Ascending aorta (tissue), 2 donors: ENCODE data around the gene RRAGD. TPM values are rescaled to one million over a fixed set of nuclear protein-coding genes. Genes with fewer than 3 reads are reported as not detected.

Source experiments
- DNase-seq, 2 donors: peaks; one replicate each; pipeline ENCODE4 v3.0.0-alpha.2; 2019; ENCODE audit warnings: low spot score in 2 of 2
- H3K27ac ChIP-seq, 2 donors: fragments of 200-600 bp; sonication (generic); one replicate each; pipeline ENCODE4 v1.5.1; 2016 to 2017; ENCODE audit warnings: mild to moderate bottlenecking in 1 of 2
- H3K27me3 ChIP-seq: fragments of 200-600 bp; sonication (generic); one replicate; pipeline ENCODE4 v1.5.1; 2017
- H3K36me3 ChIP-seq, 2 donors: fragments of 200-600 bp; sonication (generic); one replicate each; pipeline ENCODE4 v1.5.1; 2016
- H3K4me1 ChIP-seq, 2 donors: fragments of 200-600 bp; sonication (generic); one replicate each; pipeline ENCODE4 v1.5.1; 2016 to 2017; ENCODE audit warnings: mild to moderate bottlenecking in 1 of 2
- H3K4me3 ChIP-seq, 2 donors: fragments of 200-600 bp; sonication (generic); one replicate each; pipeline ENCODE4 v1.5.1; 2016 to 2017; ENCODE audit warnings: mild to moderate bottlenecking in 1 of 2
- H3K9me3 ChIP-seq, 2 donors: fragments of 200-600 bp; sonication (generic); one replicate each; pipeline ENCODE4 v1.5.1; 2016
- CTCF ChIP-seq, 3 experiments: fragments of 200-600 bp in 2 of 3; fragments of 450-650 bp in 1 of 3; sonication (generic) in 2 of 3; IDR thresholded peaks; one replicate each; pipeline ENCODE4 v1.5.1; 2016 to 2019; ENCODE audit warnings: antibody characterized with exemption in 3 of 3, mild to moderate bottlenecking in 1 of 3, moderate library complexity in 1 of 3
- intact Hi-C: fragments of 100-400 bp; cut with DNase I; formaldehyde crosslinking; loops from one replicate; pipeline ENCODE4 v1.15.1; 2023
- total RNA-seq: library from RNA; depleted of rRNA; stranded (reverse); fragments of >200 nt; gene quantifications from one replicate; pipeline ENCODE4 v1.1.0, GENCODE V29; 2016

Gene RRAGD
- total RNA-seq, 1 donor from 2014 or later: 9.2 TPM

GRCh38 chr6:89452281-89452680 is 40.2 kb upstream of the RRAGD start:
- no peaks in the 10 kb centered on the region for H3K9me3 ChIP-seq
- H3K36me3 ChIP-seq: no peaks in the 10 kb centered on the region
- no peak overlapping the region for H3K4me3 ChIP-seq
- H3K27ac ChIP-seq: peak overlapping the region in 1 of 2 donors; percentile 28
- H3K4me1 ChIP-seq: peaks cover 0 to 14% of the 10 kb centered on the region in 2 donors
- DNase-seq: no peak
- intact Hi-C loops: no loop called here
- no peak for TF ChIP-seq CTCF (IDR thresholded peaks at IDR 0.05)
- no peaks in the 10 kb centered on the region for H3K27me3 ChIP-seq

DNA sequence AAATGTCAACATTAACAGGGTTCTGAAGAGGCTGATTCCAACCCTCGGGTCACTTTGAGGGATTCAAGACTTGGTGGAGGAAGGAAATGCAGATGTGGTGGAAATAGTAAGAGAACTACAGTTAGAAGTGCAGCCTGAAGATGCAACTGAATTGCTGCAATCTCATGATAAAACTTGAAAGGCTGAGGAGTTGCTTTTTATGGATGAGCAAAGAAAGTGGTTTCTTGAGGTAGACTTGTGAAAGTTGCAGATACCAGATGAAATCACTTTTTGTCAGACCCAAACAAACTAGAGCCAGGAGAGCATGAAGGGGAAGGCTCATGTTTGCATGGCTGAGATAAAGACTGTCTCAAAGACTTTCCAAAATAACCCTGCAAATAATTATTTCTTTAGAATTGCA is 37.1 kb upstream of the RRAGD start:
- DNase-seq: no peak
- Histone ChIP-seq H3K27ac (no peak overlapping the region), H3K36me3 (no peaks in the 10 kb centered on the region), H3K9me3 (no peaks in the 10 kb centered on the region), H3K27me3 (no peaks in the 10 kb centered on the region), H3K4me1 (peaks cover 0 to 12% of the 10 kb centered on the region in 2 donors), H3K4me3 (no peak overlapping the region)
- intact Hi-C loops: no loop called here
- no peak for TF ChIP-seq CTCF (IDR thresholded peaks at IDR 0.05)

- intact Hi-C loops: no loop called here
- Histone ChIP-seq H3K36me3 (no peaks in the 10 kb centered on the region), H3K9me3 (no peaks in the 10 kb centered on the region)
Measured at GRCh38 chr6:89443658-89444057, 31.6 kb upstream of the RRAGD start.

DNA sequence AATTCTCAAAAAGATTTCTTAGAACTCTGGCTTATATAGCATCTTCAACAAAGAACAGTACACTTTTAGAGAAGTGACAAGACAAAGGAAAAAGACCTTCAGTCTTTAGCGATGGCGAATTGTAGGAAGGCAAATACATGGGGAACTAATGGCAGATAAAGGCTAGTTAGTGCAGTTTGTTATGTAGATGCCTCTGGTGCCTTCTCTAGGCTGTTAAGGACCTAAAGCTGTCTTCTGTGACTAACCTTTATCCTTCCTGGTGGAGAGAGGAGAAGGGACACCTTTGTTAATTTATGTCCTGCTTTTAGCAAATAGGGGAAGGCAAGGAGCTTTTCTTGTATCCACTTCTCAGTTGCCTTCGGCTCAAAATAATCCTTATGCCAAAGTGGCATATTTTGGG is 28.1 kb upstream of the RRAGD start:
- no peak overlapping the region for H3K4me3 ChIP-seq
- no peak overlapping the region for H3K27ac ChIP-seq
- no peak for DNase-seq
- intact Hi-C loops: no loop called here
- H3K4me1 ChIP-seq: peaks cover 3 to 5% of the 10 kb centered on the region in 2 donors
- TF ChIP-seq CTCF (IDR thresholded peaks at IDR 0.05): no peak
- H3K27me3 ChIP-seq: no peaks in the 10 kb centered on the region
- no peaks in the 10 kb centered on the region for H3K9me3 ChIP-seq
- H3K36me3 ChIP-seq: no peaks in the 10 kb centered on the region

More at GRCh38 chr6:89443658-89444057, 31.6 kb upstream of the RRAGD start:
- Histone ChIP-seq H3K4me3 (no peak overlapping the region), H3K4me1 (no peaks in the 10 kb centered on the region), H3K27ac (no peak overlapping the region), H3K27me3 (no peaks in the 10 kb centered on the region)
- no peak for TF ChIP-seq CTCF (IDR thresholded peaks at IDR 0.05)
- DNase-seq: no peak

- no peaks in the 10 kb centered on the region for H3K36me3 ChIP-seq
- H3K4me3 ChIP-seq: no peak overlapping the region
- no peaks in the 10 kb centered on the region for H3K27me3 ChIP-seq
- no peak overlapping the region for H3K27ac ChIP-seq
- no peak for TF ChIP-seq CTCF (IDR thresholded peaks at IDR 0.05)
- DNase-seq: no peak
- peaks cover 3 to 5% of the 10 kb centered on the region in 2 donors for H3K4me1 ChIP-seq
- intact Hi-C loops: no loop called here
- no peaks in the 10 kb centered on the region for H3K9me3 ChIP-seq
Measured at GRCh38 chr6:89439014-89439413, 26.9 kb upstream of the RRAGD start.

GRCh38 chr6:89438248-89438647 is 26.2 kb upstream of the RRAGD start:
- H3K36me3 ChIP-seq: no peaks in the 10 kb centered on the region
- TF ChIP-seq CTCF (IDR thresholded peaks at IDR 0.05): no peak
- intact Hi-C loops: no loop called here
- no peak overlapping the region for H3K27ac ChIP-seq
- H3K4me1 ChIP-seq: peaks cover 3 to 5% of the 10 kb centered on the region in 2 donors
- no peaks in the 10 kb centered on the region for H3K9me3 ChIP-seq
- no peak overlapping the region for H3K4me3 ChIP-seq
- no peaks in the 10 kb centered on the region for H3K27me3 ChIP-seq
- DNase-seq: no peak
